ENCODE measurements around the gene TUBG1. TPM values are rescaled to one million over a fixed set of nuclear protein-coding genes. Genes with fewer than 3 reads are reported as not detected.

The TUBG1 gene
- polyA plus RNA-seq, 1 of the 3 experiments (the other 2 are of a cell fraction) = 145 TPM

GRCh38 chr17:42568341-42569111 lies 41.0 kb upstream of the TUBG1 start:
- no peaks in the 10 kb centered on the region for H3K9me2 ChIP-seq
- H3K36me3 ChIP-seq (replicated peaks in 1 of 2; ENCODE audit: control insufficient read depth in 1 of 2, insufficient read depth in 2 of 2, low read length in 1 of 2) = peaks cover 49 to 72% of the 10 kb centered on the region in 2 experiments
- no peak overlapping the region for H3K27ac ChIP-seq (ENCODE audit: low read depth in 2 of 2, low read length in 1 of 2)
- DNase-seq = no peak
- H3K4me3 ChIP-seq (ENCODE audit: low read depth in 2 of 2, low read length in 1 of 2) = no peak overlapping the region; a peak in 1 of 4 replicates
- H3K4me2 ChIP-seq = no peak overlapping the region; the same call in none of the 2 replicates
- TF ChIP-seq CHD2 (IDR thresholded peaks at IDR 0.05; ENCODE audit: low read length, partially characterized antibody) (no peak), SIN3A (IDR thresholded peaks at IDR 0.05; ENCODE audit: borderline replicate concordance, low read depth, low read length) (no peak), GATA2 (CRISPR knock-in tag; IDR thresholded peaks at IDR 0.05) (no peak), EZH2phosphoT487 (IDR thresholded peaks at IDR 0.05; ENCODE audit: borderline replicate concordance, low read depth) (no peak), RXRA (IDR thresholded peaks at IDR 0.05; ENCODE audit: borderline replicate concordance, low read depth) (no peak), ELF1 (IDR thresholded peaks at IDR 0.05) (no peak), EP300 (IDR thresholded peaks at IDR 0.05; ENCODE audit: borderline replicate concordance in 1 of 2, low read depth in 1 of 2, low read length in 1 of 2) (no peak), FOXJ3 (CRISPR knock-in tag; IDR thresholded peaks at IDR 0.05) (no peak)
- WGBS (ENCODE audit: low lambda C conversion rate) = 86% methylated on average over 13 of the region's 14 CpGs
- H2AFZ ChIP-seq (ENCODE audit: low read depth) = no peak overlapping the region
- ChIA-PET POLR2A (interaction anchor here (1.2 kb wide), 1 partner anchor 9 kb away, joined by 4 read pairs; the partner anchor contains the start of gene PSMC3IP), CTCF (interaction anchor here (1.1 to 8.3 kb wide), 4 partner anchors 10 to 111 kb away, joined by 3 to 51 read pairs (median 25); partner anchors contain the start of gene PSMC3IP)
- H3K27me3 ChIP-seq (ENCODE audit: insufficient read depth) = no peaks in the 10 kb centered on the region
- peaks cover 4 to 18% of the 10 kb centered on the region in 2 experiments; a peak in 2 of 4 replicates for H3K4me1 ChIP-seq (ENCODE audit: control insufficient read depth in 1 of 2, insufficient read depth in 2 of 2, low read depth in 1 of 2, low read length in 1 of 2)
- peaks cover 43% of the 10 kb centered on the region for H3F3A ChIP-seq (replicated peaks; ENCODE audit: insufficient read depth)
- H3K9me3 ChIP-seq = no peaks in the 10 kb centered on the region
- H3K9ac ChIP-seq = no peak overlapping the region
- no peaks in the 10 kb centered on the region for H4K20me1 ChIP-seq (ENCODE audit: insufficient read depth)
- peaks cover 70% of the 10 kb centered on the region for H3K79me2 ChIP-seq (ENCODE audit: insufficient read depth)

DNA sequence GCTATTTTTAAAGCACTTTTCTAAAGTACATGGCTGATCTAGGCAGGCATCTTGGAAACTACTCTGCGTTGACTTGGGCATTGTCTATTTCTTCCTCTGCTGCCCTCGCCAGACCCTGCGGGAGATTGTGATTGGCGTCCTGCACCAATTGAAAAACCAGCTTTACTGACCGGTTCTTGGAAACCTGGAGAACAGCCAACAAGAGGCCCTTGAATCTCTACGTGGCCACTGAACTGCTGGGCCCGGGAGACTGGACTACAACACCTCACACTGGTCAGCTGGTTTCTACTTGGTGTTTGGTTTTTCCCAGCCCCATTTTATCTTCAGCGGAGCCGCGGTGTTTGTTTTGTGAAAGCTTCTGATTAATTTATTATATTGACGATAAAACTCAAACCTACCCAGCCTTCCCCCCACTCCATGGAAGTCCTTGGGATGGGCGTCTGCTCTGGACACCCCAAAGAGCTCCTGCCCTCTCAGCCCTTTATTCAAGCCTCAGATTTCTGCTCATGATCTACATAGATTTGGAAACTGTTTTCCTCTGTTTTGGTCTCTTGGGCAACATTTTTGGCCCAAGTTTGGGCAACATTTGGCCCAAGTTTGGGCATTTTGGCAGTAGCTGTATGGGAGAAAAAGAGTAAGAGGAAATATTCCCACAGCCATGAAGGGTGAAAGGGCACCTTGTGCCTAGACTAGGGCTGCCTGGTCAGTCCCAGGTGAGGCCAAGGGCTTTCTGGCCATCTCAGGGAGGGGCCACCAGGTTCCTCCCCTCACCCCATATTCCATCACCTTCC lies 37.9 kb upstream of the TUBG1 start:
- WGBS (ENCODE audit: low lambda C conversion rate) = 86% methylated on average over 12 of the region's 12 CpGs
- DNase-seq = no peak
- H3K79me2 ChIP-seq (ENCODE audit: insufficient read depth) = peaks cover 76% of the 10 kb centered on the region
- ChIA-PET POLR2A (no interaction called here), CTCF (interaction anchor here (8.3 kb wide), 1 partner anchor 108 kb away, joined by 51 read pairs; no protein-coding TSS in a partner anchor)
- peaks cover 53 to 61% of the 10 kb centered on the region in 2 experiments for H3K36me3 ChIP-seq (replicated peaks in 1 of 2; ENCODE audit: control insufficient read depth in 1 of 2, insufficient read depth in 2 of 2, low read length in 1 of 2)
- H3K9me2 ChIP-seq = no peaks in the 10 kb centered on the region
- no peaks in the 10 kb centered on the region for H3K27me3 ChIP-seq (ENCODE audit: insufficient read depth)
- no peak overlapping the region for H3K9ac ChIP-seq
- no peak overlapping the region for H2AFZ ChIP-seq (ENCODE audit: low read depth)
- H4K20me1 ChIP-seq (ENCODE audit: insufficient read depth) = no peaks in the 10 kb centered on the region
- H3K4me2 ChIP-seq = no peak overlapping the region
- H3K4me3 ChIP-seq (ENCODE audit: low read depth in 2 of 2, low read length in 1 of 2) = no peak overlapping the region
- H3K4me1 ChIP-seq (ENCODE audit: control insufficient read depth in 1 of 2, insufficient read depth in 2 of 2, low read depth in 1 of 2, low read length in 1 of 2) = peaks cover 5% of the 10 kb centered on the region in 2 experiments; a peak in 2 of 4 replicates
- peaks cover 47% of the 10 kb centered on the region for H3F3A ChIP-seq (replicated peaks; ENCODE audit: insufficient read depth)
- H3K9me3 ChIP-seq = no peaks in the 10 kb centered on the region
- H3K27ac ChIP-seq (ENCODE audit: low read depth in 2 of 2, low read length in 1 of 2) = no peak overlapping the region
- TF ChIP-seq RAD21 (IDR thresholded peaks at IDR 0.05; ENCODE audit: low read length) = no peak
- TF ChIP-seq, protein P1, sequence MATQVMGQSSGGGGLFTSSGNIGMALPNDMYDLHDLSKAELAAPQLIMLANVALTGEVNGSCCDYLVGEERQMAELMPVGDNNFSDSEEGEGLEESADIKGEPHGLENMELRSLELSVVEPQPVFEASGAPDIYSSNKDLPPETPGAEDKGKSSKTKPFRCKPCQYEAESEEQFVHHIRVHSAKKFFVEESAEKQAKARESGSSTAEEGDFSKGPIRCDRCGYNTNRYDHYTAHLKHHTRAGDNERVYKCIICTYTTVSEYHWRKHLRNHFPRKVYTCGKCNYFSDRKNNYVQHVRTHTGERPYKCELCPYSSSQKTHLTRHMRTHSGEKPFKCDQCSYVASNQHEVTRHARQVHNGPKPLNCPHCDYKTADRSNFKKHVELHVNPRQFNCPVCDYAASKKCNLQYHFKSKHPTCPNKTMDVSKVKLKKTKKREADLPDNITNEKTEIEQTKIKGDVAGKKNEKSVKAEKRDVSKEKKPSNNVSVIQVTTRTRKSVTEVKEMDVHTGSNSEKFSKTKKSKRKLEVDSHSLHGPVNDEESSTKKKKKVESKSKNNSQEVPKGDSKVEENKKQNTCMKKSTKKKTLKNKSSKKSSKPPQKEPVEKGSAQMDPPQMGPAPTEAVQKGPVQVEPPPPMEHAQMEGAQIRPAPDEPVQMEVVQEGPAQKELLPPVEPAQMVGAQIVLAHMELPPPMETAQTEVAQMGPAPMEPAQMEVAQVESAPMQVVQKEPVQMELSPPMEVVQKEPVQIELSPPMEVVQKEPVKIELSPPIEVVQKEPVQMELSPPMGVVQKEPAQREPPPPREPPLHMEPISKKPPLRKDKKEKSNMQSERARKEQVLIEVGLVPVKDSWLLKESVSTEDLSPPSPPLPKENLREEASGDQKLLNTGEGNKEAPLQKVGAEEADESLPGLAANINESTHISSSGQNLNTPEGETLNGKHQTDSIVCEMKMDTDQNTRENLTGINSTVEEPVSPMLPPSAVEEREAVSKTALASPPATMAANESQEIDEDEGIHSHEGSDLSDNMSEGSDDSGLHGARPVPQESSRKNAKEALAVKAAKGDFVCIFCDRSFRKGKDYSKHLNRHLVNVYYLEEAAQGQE (IDR thresholded peaks at IDR 0.05; ENCODE audit: low read depth, low read length) = no peak
- TF ChIP-seq FOSL2 (IDR thresholded peaks at IDR 0.05; ENCODE audit: borderline replicate concordance, low read depth) = no peak
- TF ChIP-seq TAF1 (IDR thresholded peaks at IDR 0.05; ENCODE audit: borderline replicate concordance, low read depth, low read length) = no peak
- no peak for TF ChIP-seq NRF1 (IDR thresholded peaks at IDR 0.05; ENCODE audit: low read depth, low read length)
- TF ChIP-seq, protein P2, sequence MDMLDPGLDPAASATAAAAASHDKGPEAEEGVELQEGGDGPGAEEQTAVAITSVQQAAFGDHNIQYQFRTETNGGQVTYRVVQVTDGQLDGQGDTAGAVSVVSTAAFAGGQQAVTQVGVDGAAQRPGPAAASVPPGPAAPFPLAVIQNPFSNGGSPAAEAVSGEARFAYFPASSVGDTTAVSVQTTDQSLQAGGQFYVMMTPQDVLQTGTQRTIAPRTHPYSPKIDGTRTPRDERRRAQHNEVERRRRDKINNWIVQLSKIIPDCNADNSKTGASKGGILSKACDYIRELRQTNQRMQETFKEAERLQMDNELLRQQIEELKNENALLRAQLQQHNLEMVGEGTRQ (IDR thresholded peaks at IDR 0.05; ENCODE audit: borderline replicate concordance, low read depth, low read length) = no peak
- no peak for TF ChIP-seq MAX (IDR thresholded peaks at IDR 0.05; ENCODE audit: low read depth)
- no peak for TF ChIP-seq CHD2 (IDR thresholded peaks at IDR 0.05; ENCODE audit: low read length, partially characterized antibody)
- no peak for TF ChIP-seq MEF2A (IDR thresholded peaks at IDR 0.05; ENCODE audit: borderline replicate concordance, low read depth)
- no peak for TF ChIP-seq USF1 (IDR thresholded peaks at IDR 0.05; ENCODE audit: borderline replicate concordance, low read depth)
- TF ChIP-seq YY1 (IDR thresholded peaks at IDR 0.05; ENCODE audit: low read depth) = no peak
- TF ChIP-seq SMC3 (IDR thresholded peaks at IDR 0.05; ENCODE audit: low read depth, low read length) = no peak

Measured in SK-N-SH (cell line).